Kasumi-1 (cell line): ENCODE data around the gene RAB15.

ENCODE experiments used
- DNase-seq, 2 experiments: peaks; one replicate each; lab custom pipeline; 2025; lab: John Stamatoyannopoulos, UW

RAB15 gene

GRCh38 chr14:64955297-64955696, 16.8 kb downstream of the RAB15 start:
- no peak for DNase-seq

GRCh38 chr14:64954491-64955240, 17.5 kb downstream of the RAB15 start:
- DNase-seq: no peak

GRCh38 chr14:64953661-64954060, 18.5 kb downstream of the RAB15 start:
- DNase-seq: no peak

GRCh38 chr14:64953310-64953654, 18.9 kb downstream of the RAB15 start:
- DNase-seq: no peak

GRCh38 chr14:64952598-64953309, 19.4 kb downstream of the RAB15 start:
- DNase-seq: no peak

- no peak for DNase-seq
These were observed 20.4 kb downstream of the RAB15 start for GRCh38 chr14:64951724-64952123.

- no peak for DNase-seq
These were observed 20.8 kb downstream of the RAB15 start for GRCh38 chr14:64951291-64951690.

GRCh38 chr14:64950889-64951288, 21.2 kb downstream of the RAB15 start:
- DNase-seq: no peak

- no peak for DNase-seq
These were observed 23.4 kb downstream of the RAB15 start for GRCh38 chr14:64948612-64949210.

- no peak for DNase-seq
These were observed 24.2 kb downstream of the RAB15 start for GRCh38 chr14:64947710-64948611.

GRCh38 chr14:64946310-64947045, 25.7 kb downstream of the RAB15 start:
- DNase-seq: no peak

- DNase-seq: no peak
These were observed 26.5 kb downstream of the RAB15 start for GRCh38 chr14:64945431-64946178.

- no peak for DNase-seq
These were observed 27.3 kb downstream of the RAB15 start for GRCh38 chr14:64944861-64945260.

- DNase-seq: no peak
These were observed 28.1 kb downstream of the RAB15 start for GRCh38 chr14:64944041-64944440.

GRCh38 chr14:64943556-64943955, 28.6 kb downstream of the RAB15 start:
- no peak for DNase-seq

GRCh38 chr14:64942531-64943111, 29.5 kb downstream of the RAB15 start, which contains the start of gene GPX2:
Gene GPX2 (minus strand): TSS chr14:64942745. CDS start chr14:64942726, 19 bp downstream.
- no peak for DNase-seq

- no peak for DNase-seq
These were observed 31.7 kb downstream of the RAB15 start for GRCh38 chr14:64940336-64940910.

GRCh38 chr14:64939817-64940190, 32.3 kb downstream of the RAB15 start:
- DNase-seq: no peak

GRCh38 chr14:64938972-64939816, 32.9 kb downstream of the RAB15 start:
- DNase-seq: no peak
